Gastrocnemius medialis (tissue), 4 donors: ENCODE measurements around the gene HOXB5.

Experiments
- CTCF ChIP-seq, 5 experiments: fragments of 450-650 bp in 3 of 5; fragments of 200-600 bp in 2 of 5; sonication (generic) in 2 of 5; IDR thresholded peaks in 4 of 5; conservative IDR thresholded peaks in 1 of 5; 1 replicate in 4 of 5; 2 replicates in 1 of 5; pipeline ENCODE4 v1.5.1; 2016 to 2019; ENCODE audit warnings: antibody characterized with exemption in 5 of 5, mild to moderate bottlenecking in 3 of 5, moderate library complexity in 3 of 5
- POLR2A ChIP-seq, 2 donors: fragments of 450-650 bp; IDR thresholded peaks; one replicate each; pipeline ENCODE4 v1.6.1; 2017; ENCODE audit warnings: antibody characterized with exemption in 2 of 2, mild to moderate bottlenecking in 2 of 2, moderate library complexity in 2 of 2

GRCh38 chr17:48587276-48588073, 6.1 kb downstream of the HOXB5 start:
- TF ChIP-seq CTCF (IDR thresholded peaks at IDR 0.05 in 4 of 5, conservative IDR thresholded peaks at IDR 0.05 in 1 of 5) (no peak), POLR2A (IDR thresholded peaks at IDR 0.05) (no peak)
